HepG2 (cell line): ENCODE measurements around the gene GRIK1. TPM values are rescaled to one million over a fixed set of nuclear protein-coding genes. Genes with fewer than 3 reads are reported as not detected.

Source experiments
- ATAC-seq: fragments of 200-7000 bp; cut with Tn5 transposase; 3 replicates; pipeline ENCODE4 v1.9.1; 2020; ENCODE audit warnings: mild to moderate bottlenecking, moderate library complexity
- BruUV-seq: library from RNA; stranded (reverse); fragments of 400-500 nt; replicated peaks from 2 replicates; lab custom pipeline; 2021; lab: Mats Ljungman, UMichigan
- CTCF ChIA-PET: fragments of 300-600 bp; formaldehyde crosslinking; extraction: SDS; loops from one replicate; lab custom pipeline; 2021; ENCODE audit warnings: low total read pairs, inconsistent platforms, low intra/inter-chr PET ratio; lab: Yijun Ruan, JAX
- POLR2A ChIA-PET: fragments of 350-600 bp; sonication (Branson Sonifier 250); formaldehyde crosslinking; loops from one replicate; lab custom pipeline; 2020; ENCODE audit warnings: antibody characterized with exemption, inconsistent platforms; lab: Yijun Ruan, JAX
- DNase-seq: peaks from one replicate; pipeline ENCODE4 v3.0.0-alpha.2; 2015; ENCODE audit warnings: low spot score
- FAIRE-seq: peaks from 3 replicates; lab custom pipeline; 2011; peaks lifted over from hg19 to GRCh38; lab: Jason Lieb, UNC
- H2AFZ ChIP-seq: one replicate; pipeline ENCODE4 v1.6.1; 2011; ENCODE audit warnings: low read length, inconsistent platforms
- H3K27ac ChIP-seq: fragments of 300-600 bp; 3 replicates; pipeline ENCODE4 v1.8.0; 2011; ENCODE audit warnings: mixed run types, mild to moderate bottlenecking, mixed read lengths, low read length, inconsistent platforms; ENCODE audit not compliant: insufficient read depth; ENCODE audit errors: extremely low read length
- H3K27me3 ChIP-seq, 2 experiments: fragments of 200-600 bp in 1 of 2; 2 replicates in 1 of 2; 3 replicates in 1 of 2; pipeline versions ENCODE4 v1.6.0 to v1.8.0; 2011; ENCODE audit warnings: low read length in 2 of 2, mild to moderate bottlenecking in 2 of 2, moderate library complexity in 2 of 2, inconsistent platforms in 1 of 2; ENCODE audit not compliant: insufficient read depth in 2 of 2, control insufficient read depth in 1 of 2
- H3K36me3 ChIP-seq, 2 experiments: fragments of 200-600 bp in 1 of 2; replicated peaks in 1 of 2; 2 replicates in 1 of 2; 3 replicates in 1 of 2; pipeline versions ENCODE4 v1.5.1 to v1.8.0; 2011; ENCODE audit warnings: low read length in 2 of 2, inconsistent platforms in 1 of 2; ENCODE audit not compliant: insufficient read depth in 2 of 2, control insufficient read depth in 1 of 2
- H3K4me1 ChIP-seq: 2 replicates; pipeline ENCODE4 v1.5.1; 2012; ENCODE audit warnings: low read length, inconsistent platforms; ENCODE audit not compliant: insufficient read depth
- H3K4me2 ChIP-seq: 2 replicates; pipeline ENCODE4 v1.6.0; 2011; ENCODE audit warnings: low read depth, low read length, inconsistent platforms
- H3K4me3 ChIP-seq, 3 experiments: fragments of 200-600 bp in 1 of 3; sonication (generic), shearing (Covaris generic) in 1 of 3; replicated peaks in 1 of 3; 2 replicates each; pipeline ENCODE4 v1.5.1; 2011 to 2016; ENCODE audit warnings: low read length in 3 of 3, inconsistent platforms in 2 of 3, low read depth in 2 of 3, mild to moderate bottlenecking in 2 of 3, control low read depth in 1 of 3, mixed read lengths in 1 of 3; ENCODE audit not compliant: insufficient read depth in 1 of 3
- H3K79me2 ChIP-seq: one replicate; pipeline ENCODE4 v1.6.1; 2011; ENCODE audit warnings: low read length, inconsistent platforms; ENCODE audit not compliant: insufficient read depth
- H3K9ac ChIP-seq: 2 replicates; pipeline ENCODE4 v1.6.0; 2011; ENCODE audit warnings: mild to moderate bottlenecking, low read depth, low read length, inconsistent platforms; ENCODE audit not compliant: insufficient read depth
- H3K9me3 ChIP-seq: 2 replicates; pipeline ENCODE4 v1.5.1; 2012; ENCODE audit warnings: mild to moderate bottlenecking, low read length
- H4K20me1 ChIP-seq: 2 replicates; pipeline ENCODE4 v1.6.0; 2011; ENCODE audit warnings: inconsistent platforms, mild to moderate bottlenecking, low read length, moderate library complexity; ENCODE audit not compliant: insufficient read depth
- CSRNP2 ChIP-seq: sonication (generic); formaldehyde crosslinking; conservative IDR thresholded peaks from 2 replicates; pipeline ENCODE4 v1.8.0; 2022; ENCODE audit warnings: low read depth, missing genetic modification reagents
- DMTF1 ChIP-seq: sonication (generic); formaldehyde crosslinking; IDR thresholded peaks from 2 replicates; pipeline ENCODE4 v1.4.0; 2020; ENCODE audit warnings: mild to moderate bottlenecking, missing genetic modification reagents
- PBX3 ChIP-seq: sonication (generic); formaldehyde crosslinking; IDR thresholded peaks from 2 replicates; pipeline ENCODE4 v1.8.1; 2023; ENCODE audit warnings: missing genetic modification reagents, inconsistent platforms, borderline replicate concordance
- PHF5A ChIP-seq: IDR thresholded peaks from one replicate; pipeline ENCODE4 v1.6.1; 2018; ENCODE audit warnings: low read depth, missing genetic modification reagents; ENCODE audit not compliant: unreplicated experiment
- RBFOX2 ChIP-seq: fragments of 200-400 bp; formaldehyde crosslinking; IDR thresholded peaks from 2 replicates; pipeline ENCODE4 v1.6.1; 2017; ENCODE audit warnings: low read depth, mild to moderate bottlenecking, low read length
- REST ChIP-seq, 2 experiments: IDR thresholded peaks; 2 replicates each; pipeline ENCODE4 v1.6.1; 2011 to 2012; ENCODE audit warnings: low read length in 2 of 2, borderline replicate concordance in 1 of 2, low read depth in 1 of 2, mild to moderate bottlenecking in 1 of 2, moderate library complexity in 1 of 2
- SIN3A ChIP-seq: IDR thresholded peaks from 2 replicates; pipeline ENCODE4 v1.6.1; 2011; ENCODE audit warnings: low read depth, mild to moderate bottlenecking, control low read depth, low read length, borderline replicate concordance
- TERF1 ChIP-seq: sonication (generic); formaldehyde crosslinking; IDR thresholded peaks from 2 replicates; pipeline ENCODE4 v1.8.0; 2022; ENCODE audit warnings: mild to moderate bottlenecking, missing genetic modification reagents, moderate library complexity
- U2AF2 ChIP-seq: fragments of 200-400 bp; formaldehyde crosslinking; IDR thresholded peaks from 2 replicates; pipeline ENCODE4 v1.6.1; 2017; ENCODE audit warnings: low read depth, mild to moderate bottlenecking, low read length
- ZNF296 ChIP-seq: sonication (generic); formaldehyde crosslinking; conservative IDR thresholded peaks from 2 replicates; pipeline ENCODE4 v1.5.0; 2020; ENCODE audit warnings: mild to moderate bottlenecking, missing genetic modification reagents
- WGBS: methylation state at CpG from one replicate; pipeline ENCODE4 v1.1.6; 2017; ENCODE audit warnings: low lambda C conversion rate; 5-methylcytosine and 5-hydroxymethylcytosine counted together
- in situ Hi-C: cut with HindIII; loops from 2 replicates; pipeline ENCODE4 v1.10.0; 2017; ENCODE audit warnings: low pct_unique_long_range_greater_than_20kb; ENCODE audit not compliant: extremely low pct_ligation_motif_present
- intact Hi-C: fragments of 100-400 bp; cut with micrococcal nuclease; formaldehyde crosslinking; loops from one replicate; pipeline ENCODE4 v1.10.0; 2022; ENCODE audit not compliant: unreplicated experiment
- polyA plus RNA-seq, 8 experiments: library from polyadenylated mRNA; depleted of rRNA in 3 of 8; stranded (reverse) in 7 of 8; unstranded in 1 of 8; fragments of >200 nt; fragmentation: Illumina TruSeq in 4 of 8; extraction: Trizol in 4 of 8; gene quantifications; 2 replicates each; pipeline versions ENCODE4 v1.2.1 to v1.2.3, GENCODE V29; 2011 to 2016; ENCODE audit warnings: low read depth in 4 of 8, missing spikeins in 1 of 8, mixed read lengths in 1 of 8; ENCODE audit not compliant: insufficient read depth in 1 of 8
- total RNA-seq, 5 experiments: library from RNA; depleted of rRNA; stranded (reverse); fragments of >200 nt; fragmentation: Illumina TruSeq; extraction: Trizol; gene quantifications; 2 replicates each; pipeline ENCODE4 v1.2.3, GENCODE V29; 2016; ENCODE audit warnings: low read depth in 1 of 5

The GRIK1 gene
- total and polyA plus RNA-seq, 2 of the 13 experiments (the other 11 are each of a cell fraction or from before 2014, with no cell fraction given), result not detected

- Histone ChIP-seq H3K9ac (no peak overlapping the region), H3K4me2 (no peak overlapping the region), H3K27ac (no peak overlapping the region), H3K27me3 (no peaks in the 10 kb centered on the region), H3K36me3 (no peaks in the 10 kb centered on the region), H2AFZ (no peak overlapping the region), H3K4me1 (no peaks in the 10 kb centered on the region), H3K79me2 (no peaks in the 10 kb centered on the region), H3K9me3 (peaks cover 67% of the 10 kb centered on the region), H3K4me3 (no peak overlapping the region), H4K20me1 (no peaks in the 10 kb centered on the region)
- DNase-seq (no peak), ATAC-seq (no peak), FAIRE-seq (no peak)
- WGBS, result 8% methylated on average over 2 of the region's 2 CpGs
- in situ Hi-C loops (loop anchor here (25.0 kb wide), 1 partner anchor 742 kb away; no protein-coding TSS in a partner anchor), intact Hi-C loops (no loop called here)
- no TSS peak for BruUV-seq
- CTCF ChIA-PET, result no interaction called here
- POLR2A ChIA-PET, result no interaction called here
- TF ChIP-seq CSRNP2 (CRISPR knock-in tag), result no peak
- TF ChIP-seq REST (IDR thresholded peaks at IDR 0.05; ENCODE audit: borderline replicate concordance in 1 of 2, low read depth in 1 of 2, low read length in 2 of 2), result no peak
- no peak for TF ChIP-seq RBFOX2
- TF ChIP-seq TERF1 (CRISPR knock-in tag), result no peak
- TF ChIP-seq SIN3A, result no peak
- TF ChIP-seq ZNF296 (CRISPR knock-in tag), result no peak
- TF ChIP-seq U2AF2, result no peak
- TF ChIP-seq DMTF1 (CRISPR knock-in tag), result no peak
- TF ChIP-seq PHF5A (CRISPR knock-in tag), result no peak
- TF ChIP-seq PBX3 (CRISPR knock-in tag), result no peak
Observed at GRCh38 chr21:29829564-29830275, 110.1 kb downstream of the GRIK1 start.
